Fibroblast of upper back skin (primary cell): Measurements from ENCODE around the gene GALNT12.
A peak's percentile ranks its signal among the peaks of the same experiment; 100 is the strongest.

Experiments used
- DNase-seq: peaks from one replicate; pipeline ENCODE4 v3.0.0-alpha.2; 2013

GALNT12 gene

GRCh38 chr9:98834386-98834785 is 26.9 kb downstream of the GALNT12 start:
- no peak for DNase-seq

GRCh38 chr9:98836206-98836605 is 28.7 kb downstream of the GALNT12 start:
- DNase-seq: no peak

- DNase-seq: no peak
Measured at GRCh38 chr9:98837516-98837915, 30.0 kb downstream of the GALNT12 start.

GRCh38 chr9:98838155-98838867 is 30.8 kb downstream of the GALNT12 start:
- no peak for DNase-seq

- DNase-seq: no peak
Measured at GRCh38 chr9:98838868-98839565, 31.5 kb downstream of the GALNT12 start.

- DNase-seq: no peak
Measured at GRCh38 chr9:98839724-98840123, 32.3 kb downstream of the GALNT12 start.

GRCh38 chr9:98842510-98842909 is 35.0 kb downstream of the GALNT12 start:
- DNase-seq: no peak

GRCh38 chr9:98846081-98846480 is 38.6 kb downstream of the GALNT12 start:
- no peak for DNase-seq

- DNase-seq: peak; percentile 51
Measured at GRCh38 chr9:98846879-98847278, 39.4 kb downstream of the GALNT12 start.

- DNase-seq: peak; percentile 85
Measured at GRCh38 chr9:98848450-98849149, 41.1 kb downstream of the GALNT12 start.

- DNase-seq: no peak
Measured at GRCh38 chr9:98849563-98849962, 42.1 kb downstream of the GALNT12 start.

- DNase-seq: no peak
Measured at GRCh38 chr9:98850851-98851729, 43.6 kb downstream of the GALNT12 start.

- DNase-seq: no peak
Measured at GRCh38 chr9:98851730-98852459, 44.4 kb downstream of the GALNT12 start.

- DNase-seq: no peak
Measured at GRCh38 chr9:98852460-98852734, 44.9 kb downstream of the GALNT12 start.

- DNase-seq: no peak
Measured at GRCh38 chr9:98852961-98853360, 45.5 kb downstream of the GALNT12 start.

GRCh38 chr9:98854266-98854665 is 46.8 kb downstream of the GALNT12 start:
- peak; percentile 93 for DNase-seq

- no peak for DNase-seq
Measured at GRCh38 chr9:98855592-98855991, 48.1 kb downstream of the GALNT12 start.

- DNase-seq: peak; percentile 96
Measured at GRCh38 chr9:98856982-98857381, 49.5 kb downstream of the GALNT12 start.

GRCh38 chr9:98859941-98860340 is 52.5 kb downstream of the GALNT12 start:
- no peak for DNase-seq

GRCh38 chr9:98860871-98861293 is 53.4 kb downstream of the GALNT12 start:
- DNase-seq: peak; percentile 96

GRCh38 chr9:98861781-98862504 is 54.5 kb downstream of the GALNT12 start:
- peak; percentile 88 for DNase-seq

GRCh38 chr9:98862936-98863335 is 55.5 kb downstream of the GALNT12 start:
- no peak for DNase-seq
